ENCODE results near the gene FGD6. TPM values are rescaled to one million over a fixed set of nuclear protein-coding genes. Genes with fewer than 3 reads are reported as not detected.

FGD6 gene
- total RNA-seq, 1 donor from 2014 or later = 8.6 TPM

DNA sequence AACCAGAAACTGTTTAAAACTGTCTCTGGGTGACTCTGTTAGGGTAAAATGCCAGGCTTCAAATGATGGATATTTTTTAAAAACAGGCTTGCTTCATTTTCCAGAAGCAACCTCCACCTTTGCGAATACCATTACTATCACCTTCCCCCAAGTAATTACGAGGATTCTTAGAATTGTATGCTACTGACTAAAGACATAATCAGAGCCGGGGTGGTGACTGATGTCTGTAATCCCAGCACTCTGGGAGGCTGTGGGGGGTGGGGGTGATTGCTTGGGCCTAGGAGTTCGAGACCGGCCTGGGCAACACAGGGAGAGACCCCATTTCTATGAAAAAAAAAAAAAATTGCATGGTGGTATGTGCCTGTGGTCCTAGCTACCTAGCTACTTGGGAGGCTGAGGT, 38.3 kb downstream of the FGD6 start:
- peaks cover 14% of the 10 kb centered on the region for H3K4me1 Mint-ChIP-seq (ENCODE audit: low read depth)
- no peak for DNase-seq (ENCODE audit: low spot score)
- no peak overlapping the region for H3K27ac Mint-ChIP-seq (ENCODE audit: unreplicated experiment)
- no peaks in the 10 kb centered on the region for H3K9me3 Mint-ChIP-seq (ENCODE audit: low read depth)
- TF ChIP-seq, protein P1, sequence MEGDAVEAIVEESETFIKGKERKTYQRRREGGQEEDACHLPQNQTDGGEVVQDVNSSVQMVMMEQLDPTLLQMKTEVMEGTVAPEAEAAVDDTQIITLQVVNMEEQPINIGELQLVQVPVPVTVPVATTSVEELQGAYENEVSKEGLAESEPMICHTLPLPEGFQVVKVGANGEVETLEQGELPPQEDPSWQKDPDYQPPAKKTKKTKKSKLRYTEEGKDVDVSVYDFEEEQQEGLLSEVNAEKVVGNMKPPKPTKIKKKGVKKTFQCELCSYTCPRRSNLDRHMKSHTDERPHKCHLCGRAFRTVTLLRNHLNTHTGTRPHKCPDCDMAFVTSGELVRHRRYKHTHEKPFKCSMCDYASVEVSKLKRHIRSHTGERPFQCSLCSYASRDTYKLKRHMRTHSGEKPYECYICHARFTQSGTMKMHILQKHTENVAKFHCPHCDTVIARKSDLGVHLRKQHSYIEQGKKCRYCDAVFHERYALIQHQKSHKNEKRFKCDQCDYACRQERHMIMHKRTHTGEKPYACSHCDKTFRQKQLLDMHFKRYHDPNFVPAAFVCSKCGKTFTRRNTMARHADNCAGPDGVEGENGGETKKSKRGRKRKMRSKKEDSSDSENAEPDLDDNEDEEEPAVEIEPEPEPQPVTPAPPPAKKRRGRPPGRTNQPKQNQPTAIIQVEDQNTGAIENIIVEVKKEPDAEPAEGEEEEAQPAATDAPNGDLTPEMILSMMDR (IDR thresholded peaks at IDR 0.05) = no peak
- H3K36me3 Mint-ChIP-seq (ENCODE audit: low read depth) = no peaks in the 10 kb centered on the region
- no peak overlapping the region for H3K4me3 Mint-ChIP-seq (ENCODE audit: unreplicated experiment)
- H3K27me3 Mint-ChIP-seq (ENCODE audit: low read depth) = no peaks in the 10 kb centered on the region

DNA sequence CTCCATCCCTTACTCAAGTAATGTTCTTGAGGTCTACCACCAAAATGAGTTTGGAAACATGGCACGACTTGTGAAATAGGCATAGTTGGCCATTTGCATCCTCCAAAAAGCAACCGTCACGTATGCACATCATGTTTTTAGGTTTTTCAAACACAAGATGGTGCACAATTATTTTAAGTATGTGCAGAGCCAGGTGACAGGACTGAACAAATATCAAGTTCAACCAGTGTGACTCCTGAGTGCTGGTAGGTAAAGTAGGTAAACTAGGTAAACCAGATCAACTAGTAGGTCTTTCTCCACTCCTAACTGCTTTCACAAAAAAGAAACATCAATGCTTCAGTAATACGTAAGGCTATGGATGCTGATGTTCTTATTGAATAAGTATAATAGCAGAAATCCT, 39.1 kb downstream of the FGD6 start:
- Mint-ChIP-seq H3K36me3 (ENCODE audit: low read depth) (no peaks in the 10 kb centered on the region), H3K4me3 (ENCODE audit: unreplicated experiment) (no peak overlapping the region), H3K9me3 (ENCODE audit: low read depth) (no peaks in the 10 kb centered on the region), H3K27me3 (ENCODE audit: low read depth) (no peaks in the 10 kb centered on the region), H3K4me1 (ENCODE audit: low read depth) (peaks cover 23% of the 10 kb centered on the region), H3K27ac (ENCODE audit: unreplicated experiment) (no peak overlapping the region)
- DNase-seq (ENCODE audit: low spot score) = no peak
- TF ChIP-seq, protein P1 (IDR thresholded peaks at IDR 0.05) = no peak

DNA sequence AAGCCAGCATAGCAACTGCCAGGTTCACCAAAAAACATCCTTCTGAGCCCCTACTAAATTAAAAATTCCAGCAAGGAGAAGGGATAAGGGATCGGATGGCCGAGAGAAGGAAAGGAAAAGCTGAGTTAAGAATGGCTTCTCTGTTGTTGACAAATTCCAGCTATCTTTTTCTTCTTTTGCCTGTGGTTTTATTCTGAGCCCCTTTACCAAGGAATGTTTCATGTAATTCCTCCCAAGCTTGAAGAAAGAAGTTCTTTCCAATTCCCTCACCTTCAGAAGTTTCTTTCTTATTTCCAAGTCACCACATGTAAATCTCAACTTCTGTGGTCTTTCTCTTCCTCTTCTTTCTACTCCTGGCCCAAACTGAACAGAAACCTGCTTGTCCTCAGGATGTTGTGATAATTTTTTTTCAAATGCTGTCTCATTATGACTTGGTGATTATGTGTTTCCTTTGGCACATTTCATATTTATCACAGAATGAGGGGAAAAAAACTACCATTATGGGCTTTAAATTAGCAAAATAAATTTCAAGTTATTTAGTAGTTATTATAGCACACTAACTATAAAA, 40.0 kb downstream of the FGD6 start:
- H3K4me3 Mint-ChIP-seq (ENCODE audit: unreplicated experiment) = no peak overlapping the region
- TF ChIP-seq, protein P1 (IDR thresholded peaks at IDR 0.05) = no peak
- H3K27ac Mint-ChIP-seq (ENCODE audit: unreplicated experiment) = no peak overlapping the region
- no peaks in the 10 kb centered on the region for H3K9me3 Mint-ChIP-seq (ENCODE audit: low read depth)
- DNase-seq (ENCODE audit: low spot score) = no peak
- no peaks in the 10 kb centered on the region for H3K27me3 Mint-ChIP-seq (ENCODE audit: low read depth)
- H3K36me3 Mint-ChIP-seq (ENCODE audit: low read depth) = no peaks in the 10 kb centered on the region
- peaks cover 25% of the 10 kb centered on the region for H3K4me1 Mint-ChIP-seq (ENCODE audit: low read depth)

GRCh38 chr12:95173392-95174251, 43.6 kb downstream of the FGD6 start:
- TF ChIP-seq, protein P1 (IDR thresholded peaks at IDR 0.05) = no peak
- Mint-ChIP-seq H3K36me3 (ENCODE audit: low read depth) (no peaks in the 10 kb centered on the region), H3K9me3 (ENCODE audit: low read depth) (no peaks in the 10 kb centered on the region), H3K27ac (ENCODE audit: unreplicated experiment) (peak overlapping the region; percentile 65), H3K4me1 (ENCODE audit: low read depth) (peaks cover 37% of the 10 kb centered on the region), H3K4me3 (ENCODE audit: unreplicated experiment) (no peak overlapping the region), H3K27me3 (ENCODE audit: low read depth) (no peaks in the 10 kb centered on the region)
- no peak for DNase-seq (ENCODE audit: low spot score)

GRCh38 chr12:95169368-95169767, 47.9 kb downstream of the FGD6 start:
- TF ChIP-seq, protein P1 (IDR thresholded peaks at IDR 0.05) = no peak
- no peak for DNase-seq (ENCODE audit: low spot score)
- peak overlapping the region; percentile 2 for H3K4me3 Mint-ChIP-seq (ENCODE audit: unreplicated experiment)
- peaks cover 1% of the 10 kb centered on the region for H3K36me3 Mint-ChIP-seq (ENCODE audit: low read depth)
- H3K9me3 Mint-ChIP-seq (ENCODE audit: low read depth) = no peaks in the 10 kb centered on the region
- H3K4me1 Mint-ChIP-seq (ENCODE audit: low read depth) = peaks cover 40% of the 10 kb centered on the region
- no peaks in the 10 kb centered on the region for H3K27me3 Mint-ChIP-seq (ENCODE audit: low read depth)
- peak overlapping the region; percentile 88 for H3K27ac Mint-ChIP-seq (ENCODE audit: unreplicated experiment)
